ENCODE measurements around the gene YIF1A. TPM values are rescaled to one million over a fixed set of nuclear protein-coding genes. Genes with fewer than 3 reads are reported as not detected.
"Not testable (repeated sequence)": the region's sequence is repeated elsewhere in the genome, so short reads cannot be mapped to it uniquely, and the experiment has no call there.

Gene YIF1A
- total and polyA plus RNA-seq, 2 donors, result 44.2 to 57.3 TPM

DNA sequence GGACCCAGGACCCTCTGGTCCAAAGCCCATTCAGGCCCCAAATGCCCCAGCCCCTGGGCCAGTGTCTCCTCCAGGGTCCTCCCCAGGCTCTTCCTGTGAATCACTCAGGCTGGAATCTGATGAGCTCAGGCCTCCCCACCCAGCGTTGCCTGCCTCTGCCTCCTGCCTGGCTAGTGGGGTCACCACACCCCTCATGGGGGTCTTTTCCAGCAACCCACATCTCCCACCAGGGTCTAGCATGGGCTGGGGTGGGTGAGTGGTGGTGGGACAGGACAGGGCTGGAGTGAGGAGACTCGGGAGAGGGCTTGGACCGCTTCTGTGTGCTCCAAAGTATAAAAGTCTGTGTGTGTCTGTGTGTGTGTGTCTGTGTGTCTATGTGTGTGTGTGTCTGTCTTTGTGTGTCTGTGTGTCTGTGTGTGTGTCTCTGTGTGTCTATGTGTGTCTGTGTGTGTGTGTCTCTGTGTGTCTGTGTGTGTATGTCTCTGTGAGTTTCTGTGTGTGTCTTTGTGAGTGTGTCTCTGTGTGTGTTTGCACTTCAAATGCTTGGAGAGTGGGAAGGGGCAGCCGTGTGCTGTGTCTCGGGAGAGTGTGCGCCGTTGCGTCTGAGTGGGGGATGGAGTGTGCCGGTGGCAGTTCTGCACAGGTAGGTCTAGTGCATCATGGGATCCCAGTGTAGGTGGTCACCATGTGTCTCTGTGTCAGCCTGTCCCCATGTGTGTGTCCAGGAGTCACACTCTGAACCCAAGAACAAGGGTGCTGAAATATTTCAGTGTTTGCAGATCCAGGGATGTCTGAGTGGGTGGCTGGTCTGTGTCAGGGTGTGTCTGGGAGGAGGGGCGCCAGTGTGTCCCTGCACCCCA is 38.5 kb upstream of the YIF1A start:
- WGBS, result 95% methylated on average over 10 of the region's 10 CpGs
- no peak for DNase-seq (ENCODE audit: low read depth in 6 of 9, low spot score in 9 of 9)
- Histone ChIP-seq H3K4me1 (ENCODE audit: control insufficient read depth in 2 of 2, insufficient read depth in 2 of 2, low read length in 2 of 2) (peaks cover 38 to 59% of the 10 kb centered on the region in 2 donors), H3K27me3 (ENCODE audit: control insufficient read depth in 2 of 2, insufficient read depth in 1 of 2, low read length in 1 of 2) (peaks cover 0 to 4% of the 10 kb centered on the region in 2 donors), H3K27ac (ENCODE audit: low read depth in 1 of 2, low read length in 1 of 2) (peak overlapping the region; percentile 56 to 89), H3K9me3 (ENCODE audit: control insufficient read depth in 2 of 2, insufficient read depth in 1 of 2, low read length in 1 of 2) (peaks cover 0 to 19% of the 10 kb centered on the region in 2 donors), H3K4me3 (ENCODE audit: low read length in 2 of 2) (no peak overlapping the region), H3K36me3 (ENCODE audit: control insufficient read depth in 2 of 2, insufficient read depth in 2 of 2, low read length in 1 of 2) (no peaks in the 10 kb centered on the region)

DNA sequence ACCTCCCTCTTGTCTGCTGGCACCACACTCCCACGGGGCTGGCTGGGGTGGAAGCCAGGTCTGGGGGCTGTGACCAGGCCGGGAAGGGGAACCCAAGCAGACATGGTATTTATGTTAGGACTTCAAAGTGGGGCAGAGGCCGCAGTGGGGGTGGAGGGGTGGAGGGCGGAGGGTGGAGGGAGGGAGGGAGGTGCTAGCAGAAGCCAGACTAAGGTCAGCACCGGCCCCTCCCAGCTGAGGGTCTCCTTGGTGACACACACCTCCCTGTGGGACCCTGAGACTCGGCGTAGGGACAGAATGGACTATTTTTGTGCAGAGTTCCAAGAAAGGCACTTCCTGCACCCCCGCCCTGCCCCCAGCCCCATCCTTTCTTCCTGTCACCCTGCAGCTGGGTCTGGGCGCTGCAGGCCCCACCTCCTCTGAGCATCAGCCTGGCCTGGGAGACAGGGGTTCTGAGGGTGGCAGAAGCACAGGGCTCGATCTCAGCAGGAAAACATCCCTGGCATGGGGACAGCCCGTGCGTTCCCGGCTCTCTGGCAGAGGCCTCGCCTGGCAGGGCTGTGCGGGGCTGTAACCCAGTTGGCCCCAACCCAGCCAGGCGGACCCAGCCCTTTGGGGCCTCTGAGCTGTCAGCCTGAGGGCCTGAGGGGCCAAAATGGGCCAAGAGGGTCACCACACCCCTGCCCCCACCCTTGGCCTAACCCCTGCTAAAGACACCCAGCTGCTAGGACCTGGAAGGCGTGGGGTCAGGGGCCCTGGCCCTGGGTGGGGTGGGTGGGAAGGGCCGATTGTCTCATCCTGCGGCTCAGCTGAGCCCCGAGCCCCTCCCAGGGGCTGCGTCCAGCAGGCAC is 37.5 kb upstream of the YIF1A start:
- peaks cover 0 to 21% of the 10 kb centered on the region in 2 donors for H3K9me3 ChIP-seq (ENCODE audit: control insufficient read depth in 2 of 2, insufficient read depth in 1 of 2, low read length in 1 of 2)
- peak overlapping the region; percentile 9 to 17 for H3K4me3 ChIP-seq (ENCODE audit: low read length in 2 of 2)
- H3K36me3 ChIP-seq (ENCODE audit: control insufficient read depth in 2 of 2, insufficient read depth in 2 of 2, low read length in 1 of 2), result no peaks in the 10 kb centered on the region
- peak in 7 of 9 donors; percentile 57 to 92 (median 79) for DNase-seq (ENCODE audit: low read depth in 6 of 9, low spot score in 9 of 9)
- no peaks in the 10 kb centered on the region for H3K27me3 ChIP-seq (ENCODE audit: control insufficient read depth in 2 of 2, insufficient read depth in 1 of 2, low read length in 1 of 2)
- H3K27ac ChIP-seq (ENCODE audit: low read depth in 1 of 2, low read length in 1 of 2), result peak overlapping the region; percentile 89 to 93
- H3K4me1 ChIP-seq (ENCODE audit: control insufficient read depth in 2 of 2, insufficient read depth in 2 of 2, low read length in 2 of 2), result peaks cover 38 to 69% of the 10 kb centered on the region in 2 donors
- WGBS, result 36% methylated on average over 21 of the region's 21 CpGs

DNA sequence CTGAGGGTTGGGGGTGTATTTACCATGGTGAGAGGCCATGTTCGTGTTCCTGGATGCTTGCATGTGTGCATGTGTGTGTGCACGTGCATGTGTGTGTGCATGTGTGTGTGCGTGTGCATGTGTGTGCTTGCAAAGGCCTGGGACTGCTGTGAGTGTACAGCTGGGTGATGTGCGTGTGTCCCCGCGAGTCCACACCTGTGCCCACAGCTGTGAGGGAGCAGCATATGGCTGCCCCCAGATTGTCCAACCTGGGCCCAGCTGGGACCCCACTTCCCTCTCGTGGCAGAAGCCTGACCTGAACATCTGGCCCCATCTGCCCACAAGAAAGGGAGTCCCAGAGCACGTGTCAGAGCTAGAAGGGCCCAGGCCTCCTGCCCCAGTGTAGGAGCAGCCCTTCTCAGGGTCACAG is 36.3 kb upstream of the YIF1A start:
- H3K27ac ChIP-seq (ENCODE audit: low read depth in 1 of 2, low read length in 1 of 2), result peak overlapping the region; percentile 89 to 93
- H3K4me1 ChIP-seq (ENCODE audit: control insufficient read depth in 2 of 2, insufficient read depth in 2 of 2, low read length in 2 of 2), result peaks cover 38 to 70% of the 10 kb centered on the region in 2 donors
- peak in 4 of 9 donors; percentile 55 to 79 (median 66) for DNase-seq (ENCODE audit: low read depth in 6 of 9, low spot score in 9 of 9)
- no peaks in the 10 kb centered on the region for H3K36me3 ChIP-seq (ENCODE audit: control insufficient read depth in 2 of 2, insufficient read depth in 2 of 2, low read length in 1 of 2)
- WGBS, result 55% methylated on average over 8 of the region's 8 CpGs
- peaks cover 0 to 21% of the 10 kb centered on the region in 2 donors for H3K9me3 ChIP-seq (ENCODE audit: control insufficient read depth in 2 of 2, insufficient read depth in 1 of 2, low read length in 1 of 2)
- H3K4me3 ChIP-seq (ENCODE audit: low read length in 2 of 2), result no peak overlapping the region
- H3K27me3 ChIP-seq (ENCODE audit: control insufficient read depth in 2 of 2, insufficient read depth in 1 of 2, low read length in 1 of 2), result no peaks in the 10 kb centered on the region

DNA sequence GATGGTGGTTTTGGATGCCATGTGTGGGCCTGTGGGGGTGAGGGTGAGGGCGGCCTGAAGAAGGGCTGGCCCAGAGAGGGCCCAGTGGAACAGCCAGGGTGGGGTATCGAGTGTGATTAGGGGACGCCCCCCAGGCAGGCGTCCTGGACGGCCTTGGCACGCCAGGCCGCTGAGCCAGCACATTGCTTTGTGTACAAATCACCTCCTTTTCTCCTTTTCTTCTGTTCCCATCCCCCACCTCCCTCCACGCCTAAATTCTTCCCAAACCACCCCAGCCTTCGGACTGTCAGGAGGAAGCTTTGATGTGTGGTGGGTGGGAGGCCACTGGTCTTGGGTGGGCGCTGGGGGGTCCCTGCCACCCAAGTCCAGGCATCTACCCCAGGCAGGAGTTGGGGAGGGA is 35.7 kb upstream of the YIF1A start:
- Histone ChIP-seq H3K4me1 (ENCODE audit: control insufficient read depth in 2 of 2, insufficient read depth in 2 of 2, low read length in 2 of 2) (peaks cover 38 to 70% of the 10 kb centered on the region in 2 donors), H3K27ac (ENCODE audit: low read depth in 1 of 2, low read length in 1 of 2) (peak overlapping the region; percentile 7 to 37), H3K36me3 (ENCODE audit: control insufficient read depth in 2 of 2, insufficient read depth in 2 of 2, low read length in 1 of 2) (no peaks in the 10 kb centered on the region), H3K27me3 (ENCODE audit: control insufficient read depth in 2 of 2, insufficient read depth in 1 of 2, low read length in 1 of 2) (no peaks in the 10 kb centered on the region), H3K4me3 (ENCODE audit: low read length in 2 of 2) (no peak overlapping the region), H3K9me3 (ENCODE audit: control insufficient read depth in 2 of 2, insufficient read depth in 1 of 2, low read length in 1 of 2) (peaks cover 0 to 21% of the 10 kb centered on the region in 2 donors)
- WGBS, result 94% methylated on average over 10 of the region's 10 CpGs
- no peak for DNase-seq (ENCODE audit: low read depth in 6 of 9, low spot score in 9 of 9)

DNA sequence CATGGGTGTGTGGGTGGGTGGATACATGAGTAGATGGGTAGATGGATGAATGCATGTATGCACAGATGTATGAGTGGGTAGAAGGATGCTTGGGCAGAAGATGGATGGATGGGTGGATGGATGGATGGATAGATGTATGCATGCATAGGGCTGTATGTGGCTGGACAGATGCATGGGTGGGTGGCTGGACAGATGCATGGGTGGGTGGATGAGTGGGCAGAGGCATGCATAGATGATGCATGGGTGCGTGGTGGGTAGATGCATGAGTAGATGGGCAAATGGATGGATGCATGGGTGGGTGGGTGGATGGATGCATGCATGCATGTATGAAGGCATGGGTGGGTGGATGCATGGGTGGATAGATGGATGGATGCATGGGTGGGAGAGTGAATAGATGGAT is 34.7 kb upstream of the YIF1A start:
- peaks cover 44 to 73% of the 10 kb centered on the region in 2 donors for H3K4me1 ChIP-seq (ENCODE audit: control insufficient read depth in 2 of 2, insufficient read depth in 2 of 2, low read length in 2 of 2)

DNA sequence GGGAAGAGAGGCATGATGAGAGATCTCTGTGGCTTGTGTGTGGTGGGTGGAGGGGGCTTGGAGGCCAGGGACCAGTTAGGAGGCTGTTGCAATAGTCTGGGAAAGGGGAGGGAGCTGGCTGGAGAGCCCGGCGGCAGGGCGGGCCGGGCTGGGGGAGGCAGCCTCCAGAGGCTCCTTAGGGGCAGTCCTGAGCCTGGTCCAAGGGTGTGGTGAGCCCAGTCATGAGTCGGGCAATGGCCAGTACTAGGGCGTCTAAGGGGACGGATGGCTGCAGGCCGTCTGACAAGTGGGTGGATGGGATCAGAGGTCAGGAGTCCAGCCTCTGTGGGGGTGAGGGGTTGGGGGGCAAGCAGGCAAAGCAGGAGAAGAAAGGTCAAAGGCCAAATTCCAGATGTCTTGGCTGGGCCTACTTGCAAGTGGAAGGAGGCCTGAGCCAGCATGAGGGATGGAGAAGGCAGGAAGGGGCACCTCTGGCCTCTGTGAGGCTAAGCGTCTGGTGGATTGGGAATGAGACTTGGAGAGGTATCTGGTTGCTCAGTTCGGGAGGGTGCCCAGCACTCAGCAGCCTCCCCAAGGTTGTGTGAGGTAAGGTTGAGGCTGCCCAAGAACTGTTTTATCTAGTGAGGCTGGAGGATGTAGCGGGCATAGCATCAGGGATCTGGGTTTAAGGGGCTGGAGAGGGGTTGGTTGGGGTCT is 33.9 kb upstream of the YIF1A start:
- Histone ChIP-seq H3K27me3 (ENCODE audit: control insufficient read depth in 2 of 2, insufficient read depth in 1 of 2, low read length in 1 of 2) (no peaks in the 10 kb centered on the region), H3K27ac (ENCODE audit: low read depth in 1 of 2, low read length in 1 of 2) (no peak overlapping the region), H3K4me1 (ENCODE audit: control insufficient read depth in 2 of 2, insufficient read depth in 2 of 2, low read length in 2 of 2) (peaks cover 44 to 73% of the 10 kb centered on the region in 2 donors), H3K9me3 (ENCODE audit: control insufficient read depth in 2 of 2, insufficient read depth in 1 of 2, low read length in 1 of 2) (peaks cover 0 to 23% of the 10 kb centered on the region in 2 donors), H3K36me3 (ENCODE audit: control insufficient read depth in 2 of 2, insufficient read depth in 2 of 2, low read length in 1 of 2) (no peaks in the 10 kb centered on the region), H3K4me3 (ENCODE audit: low read length in 2 of 2) (no peak overlapping the region)
- 96% methylated on average over 11 of the region's 11 CpGs for WGBS
- no peak for DNase-seq (ENCODE audit: low read depth in 6 of 9, low spot score in 9 of 9)

More for the DNA sequence above, 34.7 kb upstream of the YIF1A start:
- no peak overlapping the region for H3K4me3 ChIP-seq (ENCODE audit: low read length in 2 of 2)
- H3K27ac ChIP-seq (ENCODE audit: low read depth in 1 of 2, low read length in 1 of 2), result no peak overlapping the region
- H3K27me3 ChIP-seq (ENCODE audit: control insufficient read depth in 2 of 2, insufficient read depth in 1 of 2, low read length in 1 of 2), result no peaks in the 10 kb centered on the region
- 98% methylated on average over 1 of the region's 1 CpG for WGBS
- H3K36me3 ChIP-seq (ENCODE audit: control insufficient read depth in 2 of 2, insufficient read depth in 2 of 2, low read length in 1 of 2), result no peaks in the 10 kb centered on the region
- no peak for DNase-seq (ENCODE audit: low read depth in 6 of 9, low spot score in 9 of 9)
- H3K9me3 ChIP-seq (ENCODE audit: control insufficient read depth in 2 of 2, insufficient read depth in 1 of 2, low read length in 1 of 2), result peaks cover 0 to 21% of the 10 kb centered on the region in 2 donors

DNA sequence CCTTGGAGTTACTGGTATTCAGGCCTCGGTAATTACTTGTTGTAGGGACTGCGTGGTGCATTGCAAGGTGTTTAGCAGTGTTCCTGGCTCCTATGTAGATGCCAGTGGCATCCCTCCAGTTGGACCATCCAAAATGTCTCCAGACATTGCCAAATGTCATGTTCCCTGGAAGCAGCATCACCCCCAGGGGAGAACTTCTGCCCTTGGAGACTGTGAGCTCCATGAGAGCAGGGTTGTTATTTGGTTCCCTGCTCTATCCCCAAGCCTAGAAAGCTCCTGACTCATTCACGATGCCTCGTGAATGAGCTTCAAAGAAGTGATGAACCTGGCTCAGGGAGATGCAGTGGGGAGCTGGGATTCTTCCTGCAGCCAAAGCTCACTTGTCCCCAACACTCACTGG is 32.7 kb upstream of the YIF1A start:
- Histone ChIP-seq H3K36me3 (ENCODE audit: control insufficient read depth in 2 of 2, insufficient read depth in 2 of 2, low read length in 1 of 2) (no peaks in the 10 kb centered on the region), H3K27me3 (ENCODE audit: control insufficient read depth in 2 of 2, insufficient read depth in 1 of 2, low read length in 1 of 2) (no peaks in the 10 kb centered on the region), H3K9me3 (ENCODE audit: control insufficient read depth in 2 of 2, insufficient read depth in 1 of 2, low read length in 1 of 2) (peaks cover 0 to 24% of the 10 kb centered on the region in 2 donors), H3K27ac (ENCODE audit: low read depth in 1 of 2, low read length in 1 of 2) (no peak overlapping the region), H3K4me1 (ENCODE audit: control insufficient read depth in 2 of 2, insufficient read depth in 2 of 2, low read length in 2 of 2) (peaks cover 39 to 72% of the 10 kb centered on the region in 2 donors), H3K4me3 (ENCODE audit: low read length in 2 of 2) (no peak overlapping the region)
- WGBS, result 98% methylated on average over 4 of the region's 4 CpGs
- no peak for DNase-seq (ENCODE audit: low read depth in 6 of 9, low spot score in 9 of 9)

DNA sequence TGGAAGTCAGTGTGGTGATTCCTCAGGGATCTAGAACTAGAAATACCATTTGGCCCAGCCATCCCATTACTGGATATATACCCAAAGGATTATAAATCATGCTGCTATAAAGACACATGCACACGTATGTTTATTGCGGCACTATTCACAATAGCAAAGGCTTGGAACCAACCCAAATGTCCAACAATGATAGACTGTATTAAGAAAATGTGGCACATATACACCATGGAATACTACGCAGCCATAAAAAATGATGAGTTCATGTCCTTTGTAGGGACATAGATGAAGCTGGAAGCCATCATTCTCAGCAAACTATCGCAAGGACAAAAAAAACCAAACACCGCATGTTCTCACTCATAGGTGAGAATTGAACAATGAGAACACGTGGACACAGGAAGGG is 31.8 kb upstream of the YIF1A start:
- H3K36me3 ChIP-seq (ENCODE audit: control insufficient read depth in 2 of 2, insufficient read depth in 2 of 2, low read length in 1 of 2); DNase-seq (ENCODE audit: low read depth in 6 of 9, low spot score in 9 of 9); H3K27ac ChIP-seq (ENCODE audit: low read depth in 1 of 2, low read length in 1 of 2); H3K27me3 ChIP-seq (ENCODE audit: control insufficient read depth in 2 of 2, insufficient read depth in 1 of 2, low read length in 1 of 2); H3K4me3 ChIP-seq (ENCODE audit: low read length in 2 of 2): not testable (repeated sequence)
- peaks cover 0 to 25% of the 10 kb centered on the region in 2 donors for H3K9me3 ChIP-seq (ENCODE audit: control insufficient read depth in 2 of 2, insufficient read depth in 1 of 2, low read length in 1 of 2)
- 95% methylated on average over 6 of the region's 6 CpGs for WGBS
- peaks cover 38 to 72% of the 10 kb centered on the region in 2 donors for H3K4me1 ChIP-seq (ENCODE audit: control insufficient read depth in 2 of 2, insufficient read depth in 2 of 2, low read length in 2 of 2)

All from thymus (tissue), 11 donors.